HEK293 (cell line): ENCODE data around the gene UNC13A.
A peak's percentile ranks its signal among the peaks of the same experiment; 100 is the strongest.

ENCODE experiments used
- GLIS1 ChIP-seq: fragments of 450-650 bp; formaldehyde crosslinking; IDR thresholded peaks from 2 replicates; pipeline ENCODE4 v1.5.1; 2016; ENCODE audit warnings: missing biosample characterization, missing genetic modification characterization
- HOXC10 ChIP-seq: sonication (generic); formaldehyde crosslinking; IDR thresholded peaks from 2 replicates; pipeline ENCODE4 v1.8.1; 2023; ENCODE audit warnings: mild to moderate bottlenecking, missing genetic modification reagents
- OVOL3 ChIP-seq: fragments of 450-650 bp; formaldehyde crosslinking; IDR thresholded peaks from 2 replicates; pipeline ENCODE4 v1.5.1; 2016; ENCODE audit warnings: missing biosample characterization, missing genetic modification characterization
- PRDM1 ChIP-seq: fragments of 450-650 bp; formaldehyde crosslinking; IDR thresholded peaks from 2 replicates; pipeline ENCODE4; 2016; ENCODE audit warnings: missing biosample characterization, missing genetic modification characterization
- SP2 ChIP-seq: fragments of 450-650 bp; formaldehyde crosslinking; IDR thresholded peaks from 2 replicates; pipeline ENCODE4 v1.5.1; 2016; ENCODE audit warnings: missing biosample characterization, missing genetic modification characterization
- ZBTB20 ChIP-seq: fragments of 450-650 bp; formaldehyde crosslinking; IDR thresholded peaks from 2 replicates; pipeline ENCODE4 v1.5.1; 2016; ENCODE audit warnings: missing biosample characterization, missing genetic modification characterization
- ZEB2 ChIP-seq: fragments of 450-650 bp; formaldehyde crosslinking; IDR thresholded peaks from 2 replicates; pipeline ENCODE4 v1.5.1; 2016; ENCODE audit warnings: missing biosample characterization, missing genetic modification characterization
- ZNF202 ChIP-seq: fragments of 450-650 bp; formaldehyde crosslinking; IDR thresholded peaks from 2 replicates; pipeline ENCODE4 v1.5.1; 2016; ENCODE audit warnings: missing biosample characterization, missing genetic modification characterization, borderline replicate concordance
- ZNF223 ChIP-seq: fragments of 450-650 bp; formaldehyde crosslinking; IDR thresholded peaks from 2 replicates; pipeline ENCODE4 v1.5.1; 2016; ENCODE audit warnings: missing biosample characterization, missing genetic modification characterization
- ZNF274 ChIP-seq, 2 experiments: fragments of 200-500 bp in 1 of 2; fragments of 450-650 bp in 1 of 2; sonication (Bioruptor generic) in 1 of 2; formaldehyde crosslinking in 1 of 2; IDR thresholded peaks; 2 replicates each; pipeline versions ENCODE4 v1.5.1 to v1.6.1; 2014 to 2016; ENCODE audit warnings: borderline replicate concordance in 1 of 2, inconsistent platforms in 1 of 2, low read length in 1 of 2, missing biosample characterization in 1 of 2, missing genetic modification characterization in 1 of 2
- ZNF311 ChIP-seq: fragments of 450-650 bp; formaldehyde crosslinking; IDR thresholded peaks from 2 replicates; pipeline ENCODE4 v1.5.1; 2017; ENCODE audit warnings: missing biosample characterization, missing genetic modification characterization, borderline replicate concordance
- ZNF366 ChIP-seq: fragments of 450-650 bp; formaldehyde crosslinking; conservative IDR thresholded peaks from 2 replicates; pipeline ENCODE4 v1.5.1; 2016; ENCODE audit warnings: missing biosample characterization, missing genetic modification characterization
- ZNF416 ChIP-seq: fragments of 450-650 bp; formaldehyde crosslinking; IDR thresholded peaks from 2 replicates; pipeline ENCODE4 v1.5.1; 2016; ENCODE audit warnings: missing biosample characterization, missing genetic modification characterization
- ZNF426 ChIP-seq: fragments of 450-650 bp; formaldehyde crosslinking; IDR thresholded peaks from 2 replicates; pipeline ENCODE4 v1.5.1; 2017; ENCODE audit warnings: missing biosample characterization, missing genetic modification characterization, mild to moderate bottlenecking, inconsistent platforms, moderate library complexity
- ZNF677 ChIP-seq: fragments of 450-650 bp; IDR thresholded peaks from 2 replicates; pipeline ENCODE4 v1.5.0; 2018; ENCODE audit warnings: missing biosample characterization, mild to moderate bottlenecking, missing genetic modification characterization, moderate library complexity
- TF ChIP-seq, protein P1 (sequence below): fragments of 450-650 bp; formaldehyde crosslinking; IDR thresholded peaks from 2 replicates; pipeline ENCODE4 v1.5.1; 2016; ENCODE audit warnings: missing biosample characterization, missing genetic modification characterization
- TF ChIP-seq, protein P2 (sequence below): fragments of 450-650 bp; formaldehyde crosslinking; IDR thresholded peaks from 2 replicates; pipeline ENCODE4 v1.5.1; 2016; ENCODE audit warnings: missing biosample characterization, missing genetic modification characterization, borderline replicate concordance
- TF ChIP-seq, protein P3 (sequence below): fragments of 450-650 bp; formaldehyde crosslinking; IDR thresholded peaks from 2 replicates; pipeline ENCODE4 v1.5.1; 2016; ENCODE audit warnings: missing biosample characterization, missing genetic modification characterization
- TF ChIP-seq, protein P4 (sequence below): fragments of 450-650 bp; formaldehyde crosslinking; IDR thresholded peaks from 2 replicates; pipeline ENCODE4 v1.5.1; 2016; ENCODE audit warnings: missing biosample characterization, missing genetic modification characterization, borderline replicate concordance

UNC13A gene

DNA sequence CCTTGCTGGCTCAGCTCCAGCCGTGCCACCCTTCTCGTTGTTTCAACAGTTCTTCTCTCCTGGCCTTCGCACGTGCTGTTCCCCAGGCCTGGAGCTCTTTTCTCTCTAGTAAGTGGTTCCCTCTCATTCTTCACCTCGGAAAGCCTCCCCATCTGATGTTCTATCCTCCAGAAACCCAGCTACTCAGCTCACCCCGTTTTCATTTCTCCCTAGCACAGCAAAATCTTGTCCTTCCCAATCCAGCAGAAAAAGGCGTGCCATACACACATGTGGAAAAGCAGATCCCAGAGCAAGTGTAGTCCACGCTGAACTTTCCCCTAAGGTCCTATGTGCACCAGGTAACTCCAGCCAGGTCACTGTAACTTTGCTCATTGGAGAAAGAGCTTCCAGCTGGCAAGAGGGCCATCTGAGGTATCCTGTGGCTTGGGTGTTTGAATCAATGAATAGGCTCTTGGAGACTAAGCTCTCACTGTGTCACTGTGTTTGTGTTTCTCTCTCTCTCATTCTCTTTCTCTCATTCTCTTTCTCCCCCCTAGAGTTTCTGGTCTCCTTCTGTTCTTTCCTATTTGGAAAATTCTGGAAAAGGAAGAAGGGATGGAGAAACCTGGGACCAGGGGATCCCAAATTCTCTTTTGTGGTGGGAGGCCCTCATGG is 83.7 kb downstream of the UNC13A start (continued):
- no peak for TF ChIP-seq ZNF426
- no peak for TF ChIP-seq ZNF416 (tag by site-specific recombination)
- TF ChIP-seq ZNF311 (tag by site-specific recombination): no peak
- TF ChIP-seq, protein P1, sequence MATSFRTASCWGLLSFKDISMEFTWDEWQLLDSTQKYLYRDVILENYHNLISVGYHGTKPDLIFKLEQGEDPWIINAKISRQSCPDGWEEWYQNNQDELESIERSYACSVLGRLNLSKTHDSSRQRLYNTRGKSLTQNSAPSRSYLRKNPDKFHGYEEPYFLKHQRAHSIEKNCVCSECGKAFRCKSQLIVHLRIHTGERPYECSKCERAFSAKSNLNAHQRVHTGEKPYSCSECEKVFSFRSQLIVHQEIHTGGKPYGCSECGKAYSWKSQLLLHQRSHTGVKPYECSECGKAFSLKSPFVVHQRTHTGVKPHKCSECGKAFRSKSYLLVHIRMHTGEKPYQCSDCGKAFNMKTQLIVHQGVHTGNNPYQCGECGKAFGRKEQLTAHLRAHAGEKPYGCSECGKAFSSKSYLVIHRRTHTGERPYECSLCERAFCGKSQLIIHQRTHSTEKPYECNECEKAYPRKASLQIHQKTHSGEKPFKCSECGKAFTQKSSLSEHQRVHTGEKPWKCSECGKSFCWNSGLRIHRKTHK: no peak
- TF ChIP-seq ZNF274 (IDR thresholded peaks at IDR 0.05; ENCODE audit: low read length): no peak
- TF ChIP-seq ZNF274 (tag by site-specific recombination; IDR thresholded peaks at IDR 0.05; ENCODE audit: borderline replicate concordance): no peak
- TF ChIP-seq, protein P2, sequence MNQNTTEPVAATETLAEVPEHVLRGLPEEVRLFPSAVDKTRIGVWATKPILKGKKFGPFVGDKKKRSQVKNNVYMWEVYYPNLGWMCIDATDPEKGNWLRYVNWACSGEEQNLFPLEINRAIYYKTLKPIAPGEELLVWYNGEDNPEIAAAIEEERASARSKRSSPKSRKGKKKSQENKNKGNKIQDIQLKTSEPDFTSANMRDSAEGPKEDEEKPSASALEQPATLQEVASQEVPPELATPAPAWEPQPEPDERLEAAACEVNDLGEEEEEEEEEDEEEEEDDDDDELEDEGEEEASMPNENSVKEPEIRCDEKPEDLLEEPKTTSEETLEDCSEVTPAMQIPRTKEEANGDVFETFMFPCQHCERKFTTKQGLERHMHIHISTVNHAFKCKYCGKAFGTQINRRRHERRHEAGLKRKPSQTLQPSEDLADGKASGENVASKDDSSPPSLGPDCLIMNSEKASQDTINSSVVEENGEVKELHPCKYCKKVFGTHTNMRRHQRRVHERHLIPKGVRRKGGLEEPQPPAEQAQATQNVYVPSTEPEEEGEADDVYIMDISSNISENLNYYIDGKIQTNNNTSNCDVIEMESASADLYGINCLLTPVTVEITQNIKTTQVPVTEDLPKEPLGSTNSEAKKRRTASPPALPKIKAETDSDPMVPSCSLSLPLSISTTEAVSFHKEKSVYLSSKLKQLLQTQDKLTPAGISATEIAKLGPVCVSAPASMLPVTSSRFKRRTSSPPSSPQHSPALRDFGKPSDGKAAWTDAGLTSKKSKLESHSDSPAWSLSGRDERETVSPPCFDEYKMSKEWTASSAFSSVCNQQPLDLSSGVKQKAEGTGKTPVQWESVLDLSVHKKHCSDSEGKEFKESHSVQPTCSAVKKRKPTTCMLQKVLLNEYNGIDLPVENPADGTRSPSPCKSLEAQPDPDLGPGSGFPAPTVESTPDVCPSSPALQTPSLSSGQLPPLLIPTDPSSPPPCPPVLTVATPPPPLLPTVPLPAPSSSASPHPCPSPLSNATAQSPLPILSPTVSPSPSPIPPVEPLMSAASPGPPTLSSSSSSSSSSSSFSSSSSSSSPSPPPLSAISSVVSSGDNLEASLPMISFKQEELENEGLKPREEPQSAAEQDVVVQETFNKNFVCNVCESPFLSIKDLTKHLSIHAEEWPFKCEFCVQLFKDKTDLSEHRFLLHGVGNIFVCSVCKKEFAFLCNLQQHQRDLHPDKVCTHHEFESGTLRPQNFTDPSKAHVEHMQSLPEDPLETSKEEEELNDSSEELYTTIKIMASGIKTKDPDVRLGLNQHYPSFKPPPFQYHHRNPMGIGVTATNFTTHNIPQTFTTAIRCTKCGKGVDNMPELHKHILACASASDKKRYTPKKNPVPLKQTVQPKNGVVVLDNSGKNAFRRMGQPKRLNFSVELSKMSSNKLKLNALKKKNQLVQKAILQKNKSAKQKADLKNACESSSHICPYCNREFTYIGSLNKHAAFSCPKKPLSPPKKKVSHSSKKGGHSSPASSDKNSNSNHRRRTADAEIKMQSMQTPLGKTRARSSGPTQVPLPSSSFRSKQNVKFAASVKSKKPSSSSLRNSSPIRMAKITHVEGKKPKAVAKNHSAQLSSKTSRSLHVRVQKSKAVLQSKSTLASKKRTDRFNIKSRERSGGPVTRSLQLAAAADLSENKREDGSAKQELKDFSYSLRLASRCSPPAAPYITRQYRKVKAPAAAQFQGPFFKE (tag by site-specific recombination): no peak
- TF ChIP-seq OVOL3 (tag by site-specific recombination): no peak
- TF ChIP-seq ZNF366 (tag by site-specific recombination): peak; percentile 37; the same call in 1 of the 2 replicates
- no peak for TF ChIP-seq ZNF223 (tag by site-specific recombination)
- peak; percentile 76 for TF ChIP-seq ZBTB20 (tag by site-specific recombination)
- TF ChIP-seq ZNF677: no peak
- TF ChIP-seq, protein P3, sequence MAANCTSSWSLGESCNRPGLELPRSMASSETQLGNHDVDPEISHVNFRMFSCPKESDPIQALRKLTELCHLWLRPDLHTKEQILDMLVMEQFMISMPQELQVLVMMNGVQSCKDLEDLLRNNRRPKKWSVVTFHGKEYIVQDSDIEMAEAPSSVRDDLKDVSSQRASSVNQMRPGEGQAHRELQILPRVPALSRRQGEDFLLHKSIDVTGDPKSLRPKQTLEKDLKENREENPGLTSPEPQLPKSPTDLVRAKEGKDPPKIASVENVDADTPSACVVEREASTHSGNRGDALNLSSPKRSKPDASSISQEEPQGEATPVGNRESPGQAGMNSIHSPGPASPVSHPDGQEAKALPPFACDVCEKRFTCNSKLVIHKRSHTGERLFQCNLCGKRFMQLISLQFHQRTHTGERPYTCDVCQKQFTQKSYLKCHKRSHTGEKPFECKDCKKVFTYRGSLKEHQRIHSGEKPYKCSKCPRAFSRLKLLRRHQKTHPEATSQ: no peak
- TF ChIP-seq GLIS1 (tag by site-specific recombination): no peak
- peak; percentile 88 for TF ChIP-seq PRDM1 (tag by site-specific recombination)
- TF ChIP-seq ZEB2 (tag by site-specific recombination): no peak
- no peak for TF ChIP-seq ZNF202 (tag by site-specific recombination)
- TF ChIP-seq, protein P4, sequence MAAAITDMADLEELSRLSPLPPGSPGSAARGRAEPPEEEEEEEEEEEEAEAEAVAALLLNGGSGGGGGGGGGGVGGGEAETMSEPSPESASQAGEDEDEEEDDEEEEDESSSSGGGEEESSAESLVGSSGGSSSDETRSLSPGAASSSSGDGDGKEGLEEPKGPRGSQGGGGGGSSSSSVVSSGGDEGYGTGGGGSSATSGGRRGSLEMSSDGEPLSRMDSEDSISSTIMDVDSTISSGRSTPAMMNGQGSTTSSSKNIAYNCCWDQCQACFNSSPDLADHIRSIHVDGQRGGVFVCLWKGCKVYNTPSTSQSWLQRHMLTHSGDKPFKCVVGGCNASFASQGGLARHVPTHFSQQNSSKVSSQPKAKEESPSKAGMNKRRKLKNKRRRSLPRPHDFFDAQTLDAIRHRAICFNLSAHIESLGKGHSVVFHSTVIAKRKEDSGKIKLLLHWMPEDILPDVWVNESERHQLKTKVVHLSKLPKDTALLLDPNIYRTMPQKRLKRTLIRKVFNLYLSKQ (tag by site-specific recombination): no peak
- no peak for TF ChIP-seq SP2
- TF ChIP-seq HOXC10 (CRISPR knock-in tag): no peak
